ENCODE results near the gene RBKS.

The RBKS gene

DNA sequence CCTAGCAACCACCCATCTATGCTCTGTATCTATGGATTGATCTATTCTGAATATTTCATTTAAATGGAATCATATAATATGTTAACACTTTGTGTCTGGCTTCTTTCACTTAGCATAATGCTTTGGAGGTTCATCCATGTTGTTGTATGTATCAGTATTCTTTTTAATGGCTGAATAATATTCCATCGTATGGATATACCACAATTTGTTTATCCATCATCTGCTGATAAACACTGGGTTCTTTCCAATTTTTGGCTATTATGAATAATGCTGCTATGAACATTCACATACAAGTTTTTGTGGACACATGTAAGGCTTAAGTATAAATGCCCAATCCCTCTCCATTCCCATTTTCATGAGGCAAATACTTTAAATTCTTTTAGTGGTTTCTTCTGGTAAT is 65.8 kb downstream of the RBKS start:
- no peak overlapping the region for H3K4me3 Mint-ChIP-seq
- DNase-seq (ENCODE audit: low spot score), result no peak
- H3K36me3 Mint-ChIP-seq (ENCODE audit: low read depth), result no peaks in the 10 kb centered on the region
- H3K4me1 Mint-ChIP-seq (ENCODE audit: low read depth), result no peaks in the 10 kb centered on the region
- no peak overlapping the region for H3K27ac Mint-ChIP-seq
- H3K27me3 Mint-ChIP-seq (ENCODE audit: low read depth), result no peaks in the 10 kb centered on the region
- peaks cover 12% of the 10 kb centered on the region for H3K9me3 Mint-ChIP-seq

- Mint-ChIP-seq H3K4me1 (ENCODE audit: low read depth) (no peaks in the 10 kb centered on the region), H3K36me3 (ENCODE audit: low read depth) (no peaks in the 10 kb centered on the region), H3K4me3 (no peak overlapping the region), H3K27ac (no peak overlapping the region), H3K27me3 (ENCODE audit: low read depth) (no peaks in the 10 kb centered on the region), H3K9me3 (peaks cover 12% of the 10 kb centered on the region)
- DNase-seq (ENCODE audit: low spot score), result no peak
Observed at GRCh38 chr2:27823569-27823968, 66.6 kb downstream of the RBKS start.

DNA sequence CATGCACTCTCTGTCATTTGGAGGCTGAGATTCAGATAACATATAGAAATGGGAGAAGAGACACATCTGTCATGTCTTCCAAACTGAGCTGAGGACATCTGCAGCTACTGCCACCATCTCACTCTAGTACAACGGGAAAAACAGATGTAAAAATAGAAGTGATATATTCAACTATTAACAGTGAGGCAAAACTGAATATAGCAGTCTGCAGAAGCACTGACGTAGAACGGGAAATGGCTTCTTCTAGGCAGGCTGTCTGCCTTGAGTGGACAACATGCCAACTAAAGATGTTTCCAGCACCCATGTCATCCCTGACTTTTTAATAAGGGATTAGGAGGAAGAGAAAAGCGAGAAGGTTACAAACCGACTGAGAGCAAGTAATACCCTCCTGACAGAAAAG is 67.1 kb downstream of the RBKS start:
- no peak overlapping the region for H3K27ac Mint-ChIP-seq
- H3K4me1 Mint-ChIP-seq (ENCODE audit: low read depth), result no peaks in the 10 kb centered on the region
- no peaks in the 10 kb centered on the region for H3K27me3 Mint-ChIP-seq (ENCODE audit: low read depth)
- DNase-seq (ENCODE audit: low spot score), result no peak
- H3K36me3 Mint-ChIP-seq (ENCODE audit: low read depth), result no peaks in the 10 kb centered on the region
- no peak overlapping the region for H3K4me3 Mint-ChIP-seq
- H3K9me3 Mint-ChIP-seq, result peaks cover 12% of the 10 kb centered on the region

GRCh38 chr2:27822049-27822448 is 68.1 kb downstream of the RBKS start:
- Mint-ChIP-seq H3K9me3 (peaks cover 12% of the 10 kb centered on the region), H3K4me3 (no peak overlapping the region), H3K36me3 (ENCODE audit: low read depth) (no peaks in the 10 kb centered on the region), H3K4me1 (ENCODE audit: low read depth) (no peaks in the 10 kb centered on the region), H3K27me3 (ENCODE audit: low read depth) (no peaks in the 10 kb centered on the region), H3K27ac (no peak overlapping the region)
- no peak for DNase-seq (ENCODE audit: low spot score)

DNA sequence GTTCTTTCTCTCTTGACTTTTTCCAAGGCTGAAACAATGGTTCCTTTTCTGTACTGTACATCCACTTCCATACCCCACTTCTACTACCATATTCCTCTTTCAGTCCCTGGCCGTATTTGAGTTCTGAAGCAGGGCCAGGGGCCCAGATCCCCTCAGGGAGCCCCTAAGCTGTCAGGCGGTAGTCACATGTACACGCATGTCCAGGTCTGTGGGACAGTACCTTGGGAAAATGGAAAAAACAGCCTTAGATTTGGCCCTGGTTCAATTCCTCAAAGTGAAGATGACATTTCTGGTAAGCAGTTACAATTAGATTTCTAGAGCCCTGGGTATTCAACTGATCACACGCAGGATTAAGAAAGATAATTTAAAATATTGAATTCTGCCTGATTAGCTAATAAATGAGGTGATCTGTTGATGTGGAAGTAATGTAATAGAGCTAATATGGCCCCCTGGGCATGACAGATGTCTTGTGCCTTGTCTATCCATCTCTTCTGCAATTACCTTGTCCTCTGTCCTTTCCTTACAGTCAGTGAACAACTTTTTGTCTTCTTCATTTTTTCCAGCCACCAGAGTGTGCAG is 74.2 kb downstream of the RBKS start:
- no peak for DNase-seq (ENCODE audit: low spot score)
- H3K4me1 Mint-ChIP-seq (ENCODE audit: low read depth), result peaks cover 3% of the 10 kb centered on the region
- H3K9me3 Mint-ChIP-seq, result no peaks in the 10 kb centered on the region
- H3K27me3 Mint-ChIP-seq (ENCODE audit: low read depth), result no peaks in the 10 kb centered on the region
- no peaks in the 10 kb centered on the region for H3K36me3 Mint-ChIP-seq (ENCODE audit: low read depth)
- H3K27ac Mint-ChIP-seq, result no peak overlapping the region
- no peak overlapping the region for H3K4me3 Mint-ChIP-seq

GRCh38 chr2:27814758-27815157 is 75.4 kb downstream of the RBKS start:
- Mint-ChIP-seq H3K27ac (no peak overlapping the region), H3K36me3 (ENCODE audit: low read depth) (no peaks in the 10 kb centered on the region), H3K4me3 (no peak overlapping the region), H3K9me3 (no peaks in the 10 kb centered on the region), H3K4me1 (ENCODE audit: low read depth) (peaks cover 6% of the 10 kb centered on the region), H3K27me3 (ENCODE audit: low read depth) (no peaks in the 10 kb centered on the region)
- no peak for DNase-seq (ENCODE audit: low spot score)

- no peak for DNase-seq (ENCODE audit: low spot score)
- Mint-ChIP-seq H3K9me3 (no peaks in the 10 kb centered on the region), H3K27ac (no peak overlapping the region), H3K27me3 (ENCODE audit: low read depth) (no peaks in the 10 kb centered on the region), H3K4me3 (no peak overlapping the region), H3K4me1 (ENCODE audit: low read depth) (peaks cover 6% of the 10 kb centered on the region), H3K36me3 (ENCODE audit: low read depth) (no peaks in the 10 kb centered on the region)
Observed at GRCh38 chr2:27811768-27812167, 78.4 kb downstream of the RBKS start.

- Mint-ChIP-seq H3K27ac (no peak overlapping the region), H3K36me3 (ENCODE audit: low read depth) (no peaks in the 10 kb centered on the region), H3K9me3 (no peaks in the 10 kb centered on the region)
Observed at GRCh38 chr2:27810455-27810854, 79.7 kb downstream of the RBKS start.

GRCh38 chr2:27809761-27810241 is 80.4 kb downstream of the RBKS start:
- no peaks in the 10 kb centered on the region for H3K36me3 Mint-ChIP-seq (ENCODE audit: low read depth)
- H3K4me1 Mint-ChIP-seq (ENCODE audit: low read depth), result peaks cover 6% of the 10 kb centered on the region
- no peak overlapping the region for H3K4me3 Mint-ChIP-seq
- no peak for DNase-seq (ENCODE audit: low spot score)
- H3K27me3 Mint-ChIP-seq (ENCODE audit: low read depth), result no peaks in the 10 kb centered on the region
- H3K9me3 Mint-ChIP-seq, result no peaks in the 10 kb centered on the region
- no peak overlapping the region for H3K27ac Mint-ChIP-seq

More at GRCh38 chr2:27810455-27810854, 79.7 kb downstream of the RBKS start:
- H3K4me1 Mint-ChIP-seq (ENCODE audit: low read depth), result peaks cover 6% of the 10 kb centered on the region
- H3K27me3 Mint-ChIP-seq (ENCODE audit: low read depth), result no peaks in the 10 kb centered on the region
- H3K4me3 Mint-ChIP-seq, result no peak overlapping the region
- no peak for DNase-seq (ENCODE audit: low spot score)

DNA sequence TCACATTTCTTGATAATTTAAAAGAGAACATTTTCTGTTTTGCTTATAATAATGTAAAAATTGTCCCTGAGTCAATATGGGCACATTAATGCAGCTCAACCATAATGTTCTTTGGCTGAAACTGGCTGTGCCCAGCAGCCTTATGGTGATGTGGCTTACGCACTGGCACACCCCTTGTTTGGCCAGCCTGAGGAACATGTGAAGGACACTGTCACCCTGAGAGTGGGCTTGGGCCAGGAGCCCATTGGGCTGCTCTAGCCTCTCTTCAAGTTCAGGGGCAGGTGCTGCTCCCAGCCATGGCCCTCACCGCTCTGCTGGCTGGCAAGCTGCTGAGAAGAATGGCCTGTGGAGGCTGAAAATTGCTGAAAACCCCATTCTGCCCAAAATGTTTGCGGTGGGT is 81.2 kb downstream of the RBKS start:
- Mint-ChIP-seq H3K36me3 (ENCODE audit: low read depth) (no peaks in the 10 kb centered on the region), H3K4me1 (ENCODE audit: low read depth) (peaks cover 6% of the 10 kb centered on the region), H3K9me3 (no peaks in the 10 kb centered on the region), H3K27me3 (ENCODE audit: low read depth) (no peaks in the 10 kb centered on the region), H3K4me3 (no peak overlapping the region), H3K27ac (no peak overlapping the region)
- no peak for DNase-seq (ENCODE audit: low spot score)

GRCh38 chr2:27808418-27808817 is 81.8 kb downstream of the RBKS start:
- H3K27ac Mint-ChIP-seq, result no peak overlapping the region
- no peaks in the 10 kb centered on the region for H3K36me3 Mint-ChIP-seq (ENCODE audit: low read depth)
- no peaks in the 10 kb centered on the region for H3K27me3 Mint-ChIP-seq (ENCODE audit: low read depth)
- peaks cover 6% of the 10 kb centered on the region for H3K4me1 Mint-ChIP-seq (ENCODE audit: low read depth)
- H3K9me3 Mint-ChIP-seq, result no peaks in the 10 kb centered on the region
- DNase-seq (ENCODE audit: low spot score), result no peak
- no peak overlapping the region for H3K4me3 Mint-ChIP-seq

DNA sequence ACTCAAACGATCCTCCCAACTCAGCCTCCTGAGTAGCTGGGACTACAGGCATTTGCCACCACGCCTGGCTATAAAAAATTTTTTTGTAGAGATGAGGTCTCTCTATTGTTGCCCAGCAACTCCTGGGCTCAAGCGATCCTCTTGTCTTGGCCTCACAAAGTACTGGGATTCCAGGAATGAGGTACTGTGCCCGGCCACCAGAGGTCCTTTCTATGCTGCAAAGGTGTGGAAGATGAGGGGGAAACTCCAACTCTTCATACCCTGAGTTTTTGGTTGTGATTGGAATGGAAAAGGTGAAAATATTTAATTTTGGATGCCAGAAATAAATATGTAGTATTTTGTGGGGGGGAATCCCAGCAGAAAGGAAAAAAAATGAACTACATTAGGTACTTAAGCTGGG is 82.7 kb downstream of the RBKS start:
- Mint-ChIP-seq H3K36me3 (ENCODE audit: low read depth) (no peaks in the 10 kb centered on the region), H3K27ac (no peak overlapping the region)
- DNase-seq (ENCODE audit: low spot score), result no peak

GRCh38 chr2:27806311-27807059 is 83.7 kb downstream of the RBKS start:
- H3K4me1 Mint-ChIP-seq (ENCODE audit: low read depth), result peaks cover 3% of the 10 kb centered on the region
- no peak for DNase-seq (ENCODE audit: low spot score)
- H3K9me3 Mint-ChIP-seq, result no peaks in the 10 kb centered on the region
- H3K4me3 Mint-ChIP-seq, result no peak overlapping the region
- no peaks in the 10 kb centered on the region for H3K36me3 Mint-ChIP-seq (ENCODE audit: low read depth)
- H3K27me3 Mint-ChIP-seq (ENCODE audit: low read depth), result no peaks in the 10 kb centered on the region
- H3K27ac Mint-ChIP-seq, result no peak overlapping the region

More for the DNA sequence above, 82.7 kb downstream of the RBKS start:
- H3K27me3 Mint-ChIP-seq (ENCODE audit: low read depth), result no peaks in the 10 kb centered on the region
- peaks cover 6% of the 10 kb centered on the region for H3K4me1 Mint-ChIP-seq (ENCODE audit: low read depth)
- H3K9me3 Mint-ChIP-seq, result no peaks in the 10 kb centered on the region
- H3K4me3 Mint-ChIP-seq, result no peak overlapping the region

GRCh38 chr2:27805180-27805579 is 85.0 kb downstream of the RBKS start:
- no peak overlapping the region for H3K27ac Mint-ChIP-seq
- no peak overlapping the region for H3K4me3 Mint-ChIP-seq
- H3K27me3 Mint-ChIP-seq (ENCODE audit: low read depth), result no peaks in the 10 kb centered on the region
- DNase-seq (ENCODE audit: low spot score), result no peak
- no peaks in the 10 kb centered on the region for H3K36me3 Mint-ChIP-seq (ENCODE audit: low read depth)
- H3K9me3 Mint-ChIP-seq, result no peaks in the 10 kb centered on the region
- peaks cover 3% of the 10 kb centered on the region for H3K4me1 Mint-ChIP-seq (ENCODE audit: low read depth)

GRCh38 chr2:27804146-27804545 is 86.0 kb downstream of the RBKS start:
- Mint-ChIP-seq H3K36me3 (ENCODE audit: low read depth) (no peaks in the 10 kb centered on the region), H3K27me3 (ENCODE audit: low read depth) (no peaks in the 10 kb centered on the region), H3K9me3 (no peaks in the 10 kb centered on the region), H3K27ac (no peak overlapping the region), H3K4me1 (ENCODE audit: low read depth) (no peaks in the 10 kb centered on the region), H3K4me3 (no peak overlapping the region)
- DNase-seq (ENCODE audit: low spot score), result no peak
